K562 (cell line): Measurements from ENCODE around the gene CDK14. TPM values are rescaled to one million over a fixed set of nuclear protein-coding genes. Genes with fewer than 3 reads are reported as not detected.

ENCODE experiments used
- ATAC-seq: fragments of 200-7000 bp; cut with Tn5 transposase; 3 replicates; pipeline ENCODE4 v1.9.1; 2020; ENCODE audit warnings: moderate library complexity
- BruUV-seq: library from RNA; stranded (reverse); fragments of 400-500 nt; replicated peaks from 2 replicates; lab custom pipeline; 2021; lab: Mats Ljungman, UMichigan
- CTCF ChIA-PET: fragments of 300-600 bp; formaldehyde crosslinking; extraction: SDS; loops from one replicate; lab custom pipeline; 2021; ENCODE audit warnings: low intra/inter-chr PET ratio; lab: Yijun Ruan, JAX
- POLR2A ChIA-PET: fragments of 300-600, 350-650 bp; sonication (Branson Sonifier 250); formaldehyde crosslinking; extraction: SDS; loops from one replicate; lab custom pipeline; 2021; ENCODE audit warnings: antibody characterized with exemption, inconsistent platforms; lab: Yijun Ruan, JAX
- DNase-seq, 4 experiments: peaks; one replicate each; pipeline versions ENCODE4 v3.0.0 to v3.0.0-alpha.2; 2011 to 2018; ENCODE audit warnings: low spot score in 3 of 4, mixed read lengths in 3 of 4; ENCODE audit errors: extremely low read depth in 1 of 4
- FAIRE-seq: peaks from 2 replicates; lab custom pipeline; 2011; peaks lifted over from hg19 to GRCh38; lab: Jason Lieb, UNC
- H2AFZ ChIP-seq: 2 replicates; pipeline ENCODE4 v1.6.0; 2011; ENCODE audit warnings: low read depth, low read length, control low read depth, inconsistent platforms
- H3K27ac ChIP-seq: fragments of 200-600 bp; 3 replicates; pipeline ENCODE4 v1.8.0; 2011; ENCODE audit warnings: low read depth, mild to moderate bottlenecking, control low read depth, inconsistent platforms, low read length, moderate library complexity, mixed read lengths; ENCODE audit errors: extremely low read depth
- H3K27me3 ChIP-seq, 2 experiments: fragments of 300-600 bp in 1 of 2; 2 replicates in 1 of 2; 3 replicates in 1 of 2; pipeline versions ENCODE4 v1.6.0 to v1.8.0; 2011; ENCODE audit warnings: inconsistent platforms in 2 of 2, low read length in 2 of 2, mild to moderate bottlenecking in 1 of 2, mixed read lengths in 1 of 2, moderate library complexity in 1 of 2; ENCODE audit not compliant: control insufficient read depth in 2 of 2, insufficient read depth in 2 of 2
- H3K36me3 ChIP-seq: fragments of 300-600 bp; 3 replicates; pipeline ENCODE4 v1.8.0; 2011; ENCODE audit warnings: mild to moderate bottlenecking, low read length, inconsistent platforms; ENCODE audit not compliant: control insufficient read depth, insufficient read depth
- H3K4me1 ChIP-seq, 2 experiments: fragments of 200-600 bp in 1 of 2; replicated peaks in 1 of 2; 2 replicates in 1 of 2; 3 replicates in 1 of 2; pipeline versions ENCODE4 v1.5.1 to v1.8.0; 2011; ENCODE audit warnings: inconsistent platforms in 2 of 2, low read length in 2 of 2, mild to moderate bottlenecking in 1 of 2, mixed read lengths in 1 of 2, moderate library complexity in 1 of 2; ENCODE audit not compliant: control insufficient read depth in 2 of 2, insufficient read depth in 2 of 2
- H3K4me2 ChIP-seq: 2 replicates; pipeline ENCODE4 v1.6.1; 2011; ENCODE audit warnings: low read length, control low read depth, inconsistent platforms, mixed read lengths; ENCODE audit not compliant: insufficient read depth
- H3K4me3 ChIP-seq: fragments of 200-600 bp; sonication (generic), shearing (Covaris generic); 2 replicates; pipeline ENCODE4 v1.5.1; 2016; ENCODE audit warnings: control low read depth, inconsistent platforms
- H3K79me2 ChIP-seq: fragments of 200-600 bp; 3 replicates; pipeline ENCODE4 v1.8.0; 2011; ENCODE audit warnings: low read length, inconsistent platforms; ENCODE audit not compliant: control insufficient read depth, insufficient read depth
- H3K9ac ChIP-seq, 2 experiments: 2 replicates each; pipeline versions ENCODE4 v1.6.0 to v1.6.1; 2011; ENCODE audit warnings: low read depth in 2 of 2, low read length in 2 of 2, control low read depth in 1 of 2, inconsistent platforms in 1 of 2, mild to moderate bottlenecking in 1 of 2, mixed read lengths in 1 of 2; ENCODE audit not compliant: insufficient read depth in 1 of 2
- H3K9me1 ChIP-seq: one replicate; pipeline ENCODE4 v1.6.0; 2011; ENCODE audit warnings: inconsistent platforms, mild to moderate bottlenecking, low read length, moderate library complexity; ENCODE audit not compliant: control insufficient read depth, insufficient read depth
- H3K9me3 ChIP-seq: replicated peaks from 2 replicates; pipeline ENCODE4 v1.5.1; 2011; ENCODE audit warnings: low read depth, low read length, inconsistent platforms; ENCODE audit not compliant: control insufficient read depth, insufficient read depth
- H4K20me1 ChIP-seq: replicated peaks from 2 replicates; pipeline ENCODE4 v1.6.1; 2011; ENCODE audit warnings: low read length, inconsistent platforms, mixed read lengths; ENCODE audit not compliant: control insufficient read depth, insufficient read depth
- ARID3A ChIP-seq: IDR thresholded peaks from 2 replicates; pipeline ENCODE4 v1.6.1; 2012; ENCODE audit warnings: low read depth, low read length, improper control_type of control experiment, borderline replicate concordance
- E2F3 ChIP-seq: fragments of 250-450 bp; sonication (Bioruptor Pico); IDR thresholded peaks from 2 replicates; pipeline ENCODE4 v1.4.0; 2020; ENCODE audit warnings: mild to moderate bottlenecking
- FOXA1 ChIP-seq: fragments of 450-650 bp; IDR thresholded peaks from 2 replicates; pipeline ENCODE4 v1.6.1; 2016; ENCODE audit warnings: mild to moderate bottlenecking, borderline replicate concordance
- JUN ChIP-seq, 2 experiments: sonication (generic) in 1 of 2; formaldehyde crosslinking in 1 of 2; IDR thresholded peaks; 2 replicates each; pipeline versions ENCODE4 v1.6.1 to v1.8.0; 2012 to 2022; ENCODE audit warnings: borderline replicate concordance in 2 of 2, mild to moderate bottlenecking in 2 of 2, improper control_type of control experiment in 1 of 2, low read depth in 1 of 2, low read length in 1 of 2, missing genetic modification reagents in 1 of 2
- MBD1 ChIP-seq: fragments of 250-450 bp; sonication (Bioruptor Pico); IDR thresholded peaks from 2 replicates; pipeline ENCODE4 v1.8.0; 2022; ENCODE audit warnings: inconsistent platforms
- RBM17 ChIP-seq: fragments of 200-400 bp; formaldehyde crosslinking; IDR thresholded peaks from 2 replicates; pipeline ENCODE4 v1.6.1; 2017; ENCODE audit warnings: low read depth, mild to moderate bottlenecking, low read length, borderline replicate concordance
- SMARCB1 ChIP-seq: IDR thresholded peaks from 2 replicates; pipeline ENCODE4 v1.6.1; 2011; ENCODE audit warnings: improper control_type of control experiment, low read depth; ENCODE audit not compliant: insufficient read length
- THRA ChIP-seq: fragments of 450-650 bp; IDR thresholded peaks from 2 replicates; pipeline ENCODE4 v1.6.1; 2017; ENCODE audit warnings: mild to moderate bottlenecking, moderate library complexity
- VEZF1 ChIP-seq: fragments of 200-800 bp; sonication (Bioruptor generic); IDR thresholded peaks from 2 replicates; pipeline ENCODE4 v1.6.1; 2017; ENCODE audit warnings: missing genetic modification characterization, missing compliant biosample characterization
- YY1 ChIP-seq, 3 experiments: IDR thresholded peaks; 2 replicates each; pipeline ENCODE4 v1.6.1; 2011; ENCODE audit warnings: low read length in 2 of 3, mild to moderate bottlenecking in 2 of 3, moderate library complexity in 2 of 3, borderline replicate concordance in 1 of 3, control low read depth in 1 of 3, low read depth in 1 of 3; ENCODE audit not compliant: insufficient read depth in 3 of 3, insufficient replicate concordance in 2 of 3, control insufficient read depth in 1 of 3, insufficient read length in 1 of 3; ENCODE audit errors: extremely low read depth in 1 of 3
- ZHX1 ChIP-seq: fragments of 150-350 bp; conservative IDR thresholded peaks from 2 replicates; pipeline ENCODE4 v1.6.1; 2014; ENCODE audit warnings: low read length
- ZNF695 ChIP-seq: fragments of 450-650 bp; formaldehyde crosslinking; IDR thresholded peaks from 2 replicates; pipeline ENCODE4 v1.4.0; 2020; ENCODE audit warnings: mild to moderate bottlenecking, moderate library complexity
- WGBS: fragments of 100-300 bp; shearing (Covaris generic); methylation state at CpG from one replicate; pipeline ENCODE4 v1.1.6; 2016; ENCODE audit warnings: low coverage, mixed read lengths; ENCODE audit not compliant: insufficient coverage; ENCODE audit errors: missing lambda C conversion rate; 5-methylcytosine and 5-hydroxymethylcytosine counted together
- in situ Hi-C: fragments of 300-500 bp; cut with MboI; formaldehyde crosslinking; loops from 4 replicates; pipeline ENCODE4 v1.15.0; 2018; ENCODE audit warnings: inconsistent platforms, mixed read lengths
- intact Hi-C: fragments of 100-400 bp; cut with micrococcal nuclease; formaldehyde crosslinking; loops from 2 replicates; pipeline ENCODE4 v1.14.2; 2022
- polyA plus RNA-seq, 8 experiments: library from polyadenylated mRNA; depleted of rRNA in 4 of 8; stranded (reverse) in 5 of 8; unstranded in 3 of 8; fragments of >200 nt; fragmentation: Nextera tagmentation in 2 of 8; fragmentation: Illumina TruSeq in 1 of 8; extraction: Ambion mirVana in 2 of 8; extraction: Trizol in 1 of 8; gene quantifications; 2 replicates each; pipeline versions ENCODE4 v1.2.1 to v1.2.3, GENCODE V29; 2011 to 2014; ENCODE audit warnings: inconsistent platforms in 1 of 8, missing spikeins in 1 of 8
- total RNA-seq, 7 experiments: library from RNA; depleted of rRNA in 6 of 7; stranded (reverse); fragments of >200 nt in 6 of 7; fragmentation: Illumina TruSeq in 2 of 7; extraction: Trizol in 2 of 7; gene quantifications; 2 replicates each; pipeline versions ENCODE4 v1.2.1 to v1.2.3, GENCODE V29; 2011 to 2021; ENCODE audit warnings: low replicate concordance in 1 of 7

The CDK14 gene
- total and polyA plus RNA-seq, 9 of the 15 experiments (the other 6 are each of a cell fraction or from before 2014, with no cell fraction given) = 0.03 to 0.91 (median 0.16) TPM

GRCh38 chr7:90828601-90829000 is 232.5 kb downstream of the CDK14 start:
- Histone ChIP-seq H3K79me2 (no peaks in the 10 kb centered on the region), H3K4me1 (no peaks in the 10 kb centered on the region), H3K4me2 (no peak overlapping the region), H2AFZ (no peak overlapping the region), H3K27me3 (no peaks in the 10 kb centered on the region), H3K9ac (no peak overlapping the region), H3K9me1 (no peaks in the 10 kb centered on the region), H3K27ac (no peak overlapping the region), H4K20me1 (no peaks in the 10 kb centered on the region), H3K4me3 (no peak overlapping the region), H3K36me3 (no peaks in the 10 kb centered on the region), H3K9me3 (peaks cover 2% of the 10 kb centered on the region; the same call in 1 of the 2 replicates)
- in situ Hi-C loops = no loop called here
- FAIRE-seq (no peak), ATAC-seq (no peak), DNase-seq (no peak)
- WGBS = 6% methylated on average over 3 of the region's 3 CpGs
- POLR2A ChIA-PET = no interaction called here
- CTCF ChIA-PET = no interaction called here
- intact Hi-C loops = no loop called here
- no TSS peak for BruUV-seq
- TF ChIP-seq THRA (no peak), FOXA1 (no peak), VEZF1 (no peak), RBM17 (no peak), MBD1 (CRISPR knock-in tag) (no peak), ZHX1 (no peak), SMARCB1 (no peak), ZNF695 (CRISPR knock-in tag) (no peak), ARID3A (no peak), JUN (IDR thresholded peaks at IDR 0.05; ENCODE audit: borderline replicate concordance, low read depth, low read length) (no peak), JUN (CRISPR knock-in tag; IDR thresholded peaks at IDR 0.05; ENCODE audit: borderline replicate concordance) (no peak), E2F3 (CRISPR knock-in tag) (no peak), YY1 (IDR thresholded peaks at IDR 0.05; ENCODE audit: borderline replicate concordance in 1 of 3, control insufficient read depth in 1 of 3, extremely low read depth in 1 of 3, insufficient read depth in 3 of 3, insufficient read length in 1 of 3, insufficient replicate concordance in 2 of 3, low read depth in 1 of 3, low read length in 2 of 3) (no peak)
